Liver (tissue), 9 donors: ENCODE data around the gene NDUFA8. TPM values are rescaled to one million over a fixed set of nuclear protein-coding genes. Genes with fewer than 3 reads are reported as not detected.

ENCODE experiments used
- DNase-seq: peaks from one replicate; pipeline ENCODE4 v3.0.0-alpha.2; 2017; ENCODE audit warnings: low spot score
- H3K27ac ChIP-seq, 2 donors: one replicate each; pipeline ENCODE4 v1.7.0; 2013; ENCODE audit warnings: inconsistent platforms in 2 of 2, low read length in 2 of 2, control low read depth in 1 of 2, low read depth in 1 of 2, mild to moderate bottlenecking in 1 of 2
- H3K27me3 ChIP-seq, 4 donors: one replicate each; pipeline versions ENCODE4 v1.6.1 to v1.7.0; 2013; ENCODE audit warnings: low read length in 3 of 4, inconsistent platforms in 1 of 4, mild to moderate bottlenecking in 1 of 4, moderate library complexity in 1 of 4; ENCODE audit not compliant: control insufficient read depth in 4 of 4, insufficient read depth in 4 of 4
- H3K36me3 ChIP-seq, 4 donors: one replicate each; pipeline versions ENCODE4 v1.6.1 to v1.7.0; 2013; ENCODE audit warnings: low read length in 3 of 4, mild to moderate bottlenecking in 3 of 4, low read depth in 1 of 4, moderate library complexity in 1 of 4; ENCODE audit not compliant: control insufficient read depth in 4 of 4, insufficient read depth in 3 of 4
- H3K4me1 ChIP-seq, 4 donors: one replicate each; pipeline versions ENCODE4 v1.6.1 to v1.7.0; 2013; ENCODE audit warnings: low read length in 3 of 4, mild to moderate bottlenecking in 3 of 4, moderate library complexity in 1 of 4; ENCODE audit not compliant: control insufficient read depth in 4 of 4, insufficient read depth in 4 of 4
- H3K4me3 ChIP-seq, 3 donors: one replicate each; pipeline versions ENCODE4 v1.6.1 to v1.7.0; 2013; ENCODE audit warnings: low read length in 3 of 3, control low read depth in 1 of 3, low read depth in 1 of 3, mild to moderate bottlenecking in 1 of 3
- H3K9ac ChIP-seq, 2 donors: one replicate each; pipeline ENCODE4 v1.7.0; 2013; ENCODE audit warnings: low read length in 2 of 2, mild to moderate bottlenecking in 2 of 2, moderate library complexity in 2 of 2, control low read depth in 1 of 2, low read depth in 1 of 2
- H3K9me3 ChIP-seq, 4 donors: one replicate each; pipeline versions ENCODE4 v1.6.1 to v1.7.0; 2013; ENCODE audit warnings: low read length in 3 of 4; ENCODE audit not compliant: control insufficient read depth in 4 of 4
- ATF3 ChIP-seq: IDR thresholded peaks from 2 replicates; pipeline ENCODE4 v1.6.1; 2016; ENCODE audit warnings: antibody characterized with exemption
- CTCF ChIP-seq: fragments of 150-350 bp; IDR thresholded peaks from 2 replicates; pipeline ENCODE4 v1.5.1; 2017; ENCODE audit warnings: improper control_type of control experiment, low read depth, low read length; ENCODE audit not compliant: missing input control
- EGR1 ChIP-seq, 2 donors: IDR thresholded peaks; 2 replicates each; pipeline ENCODE4 v1.6.1; 2016 to 2018; ENCODE audit warnings: antibody characterized with exemption in 2 of 2, low read depth in 2 of 2
- FOXA1 ChIP-seq: IDR thresholded peaks from 2 replicates; pipeline ENCODE4 v1.6.1; 2016; ENCODE audit warnings: antibody characterized with exemption
- FOXA2 ChIP-seq: IDR thresholded peaks from 2 replicates; pipeline ENCODE4 v1.6.1; 2016; ENCODE audit warnings: antibody characterized with exemption
- GABPA ChIP-seq, 2 donors: IDR thresholded peaks in 1 of 2; conservative IDR thresholded peaks in 1 of 2; 2 replicates each; pipeline ENCODE4 v1.6.1; 2016; ENCODE audit warnings: antibody characterized with exemption in 2 of 2, mild to moderate bottlenecking in 1 of 2, moderate library complexity in 1 of 2
- HNF4A ChIP-seq, 2 donors: conservative IDR thresholded peaks; 2 replicates each; pipeline ENCODE4 v1.6.1; 2016; ENCODE audit warnings: antibody characterized with exemption in 2 of 2, mild to moderate bottlenecking in 2 of 2
- HNF4G ChIP-seq: IDR thresholded peaks from 2 replicates; pipeline ENCODE4 v1.6.1; 2016; ENCODE audit warnings: antibody characterized with exemption
- JUND ChIP-seq, 2 donors: IDR thresholded peaks; 2 replicates each; pipeline ENCODE4 v1.6.1; 2016; ENCODE audit warnings: antibody characterized with exemption in 2 of 2
- MAX ChIP-seq: IDR thresholded peaks from 2 replicates; pipeline ENCODE4 v1.6.1; 2016; ENCODE audit warnings: antibody characterized with exemption
- NR2F2 ChIP-seq: IDR thresholded peaks from 2 replicates; pipeline ENCODE4 v1.6.1; 2016; ENCODE audit warnings: antibody characterized with exemption
- RAD21 ChIP-seq, 2 donors: IDR thresholded peaks; 2 replicates each; pipeline ENCODE4 v1.6.1; 2016; ENCODE audit warnings: antibody characterized with exemption in 2 of 2, mild to moderate bottlenecking in 2 of 2
- RXRA ChIP-seq, 2 donors: IDR thresholded peaks; 2 replicates each; pipeline ENCODE4 v1.6.1; 2017 to 2018; ENCODE audit warnings: antibody characterized with exemption in 2 of 2, mild to moderate bottlenecking in 1 of 2
- SP1 ChIP-seq: IDR thresholded peaks from 2 replicates; pipeline ENCODE4 v1.6.1; 2018; ENCODE audit warnings: antibody characterized with exemption, mild to moderate bottlenecking
- TAF1 ChIP-seq: conservative IDR thresholded peaks from 2 replicates; pipeline ENCODE4 v1.6.1; 2016; ENCODE audit warnings: antibody characterized with exemption, mild to moderate bottlenecking
- YY1 ChIP-seq: IDR thresholded peaks from 2 replicates; pipeline ENCODE4 v1.6.1; 2016; ENCODE audit warnings: antibody characterized with exemption, mild to moderate bottlenecking
- ZBTB33 ChIP-seq: IDR thresholded peaks from 2 replicates; pipeline ENCODE4 v1.6.1; 2016; ENCODE audit warnings: antibody characterized with exemption
- WGBS: extraction: QIAGEN DNeasy Blood & Tissue Kit; methylation state at CpG from one replicate; pipeline ENCODE4 v1.1.7; 2013; 5-methylcytosine and 5-hydroxymethylcytosine counted together
- polyA plus RNA-seq, 2 donors: library from polyadenylated mRNA; stranded (reverse) in 1 of 2; unstranded in 1 of 2; fragments of 200-250 nt in 1 of 2; fragments of >200 nt in 1 of 2; fragmentation: Nextera tagmentation in 1 of 2; extraction: Ambion mirVana in 1 of 2; gene quantifications; one replicate each; pipeline versions ENCODE4 v1.2.1 to v1.2.3, GENCODE V29; 2013 to 2015
- total RNA-seq, 2 donors: library from RNA; depleted of rRNA; stranded (reverse); fragments of >200 nt; gene quantifications; one replicate each; pipeline ENCODE4 v1.2.3, GENCODE V29; 2014
- TF ChIP-seq, protein P1 (sequence below): IDR thresholded peaks from 2 replicates; pipeline ENCODE4 v1.6.1; 2016; ENCODE audit warnings: antibody characterized with exemption, mild to moderate bottlenecking
- donor health status: healthy.
- donor health status: healthy.
- donor health status: healthy.
- donor health status: healthy.
- donor health status: healthy.

The NDUFA8 gene
- total and polyA plus RNA-seq, 4 donors, result 24.9 to 51.9 (median 38.8) TPM

GRCh38 chr9:122121931-122122330 is 37.6 kb downstream of the NDUFA8 start:
- no peak overlapping the region for H3K4me3 ChIP-seq
- TF ChIP-seq HNF4G (no peak), RXRA (IDR thresholded peaks at IDR 0.05) (no peak), ZBTB33 (no peak), ATF3 (no peak), JUND (IDR thresholded peaks at IDR 0.05) (no peak), EGR1 (IDR thresholded peaks at IDR 0.05; ENCODE audit: low read depth in 2 of 2) (no peak), MAX (no peak), NR2F2 (no peak), FOXA1 (no peak), TAF1 (no peak), CTCF (no peak)
- H3K4me1 ChIP-seq, result peaks cover 0 to 12% (median 3%) of the 10 kb centered on the region in 4 donors
- 87% methylated on average over 6 of the region's 6 CpGs for WGBS
- H3K27ac ChIP-seq, result no peak overlapping the region
- H3K9me3 ChIP-seq, result no peaks in the 10 kb centered on the region
- no peak overlapping the region for H3K9ac ChIP-seq
- DNase-seq, result no peak
- peaks cover 0 to 6% (median under 1%) of the 10 kb centered on the region in 4 donors for H3K27me3 ChIP-seq
- no peaks in the 10 kb centered on the region for H3K36me3 ChIP-seq

DNA sequence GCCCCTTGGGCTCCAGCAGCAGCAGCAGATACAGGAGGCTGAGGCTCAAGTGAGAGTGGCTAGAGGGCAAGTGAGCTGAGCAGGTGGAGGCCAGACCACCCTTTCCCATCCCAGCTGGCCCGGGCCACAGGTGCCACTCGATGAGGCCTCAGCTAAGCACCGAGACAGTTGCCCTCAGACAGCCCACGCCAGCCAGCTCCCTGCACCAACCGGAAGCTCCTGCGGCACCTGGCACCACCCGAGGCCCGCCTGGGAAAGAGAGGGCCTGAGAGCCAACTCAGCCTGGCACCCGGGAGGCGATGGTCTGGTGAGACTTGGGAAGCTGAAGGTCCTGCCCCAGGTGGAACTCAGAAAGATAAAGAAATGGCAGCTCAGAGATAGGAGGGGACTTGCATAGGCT is 38.2 kb downstream of the NDUFA8 start:
- Histone ChIP-seq H3K27me3 (peaks cover 0 to 6% (median under 1%) of the 10 kb centered on the region in 4 donors), H3K36me3 (no peaks in the 10 kb centered on the region), H3K4me1 (peaks cover 0 to 10% (median 2%) of the 10 kb centered on the region in 4 donors), H3K9ac (no peak overlapping the region), H3K4me3 (no peak overlapping the region), H3K27ac (no peak overlapping the region), H3K9me3 (no peaks in the 10 kb centered on the region)
- no peak for TF ChIP-seq FOXA2
- no peak for TF ChIP-seq RXRA (IDR thresholded peaks at IDR 0.05)
- TF ChIP-seq SP1, result no peak
- TF ChIP-seq TAF1, result no peak
- no peak for TF ChIP-seq GABPA (IDR thresholded peaks at IDR 0.05 in 1 of 2, conservative IDR thresholded peaks at IDR 0.05 in 1 of 2)
- TF ChIP-seq HNF4A (conservative IDR thresholded peaks at IDR 0.05), result no peak
- no peak for TF ChIP-seq YY1
- TF ChIP-seq RAD21 (IDR thresholded peaks at IDR 0.05), result no peak
- no peak for TF ChIP-seq HNF4G
- TF ChIP-seq ATF3, result no peak
- TF ChIP-seq MAX, result no peak
- no peak for TF ChIP-seq ZBTB33
- no peak for TF ChIP-seq NR2F2
- TF ChIP-seq CTCF, result no peak
- TF ChIP-seq EGR1 (IDR thresholded peaks at IDR 0.05; ENCODE audit: low read depth in 2 of 2), result no peak
- TF ChIP-seq, protein P1, sequence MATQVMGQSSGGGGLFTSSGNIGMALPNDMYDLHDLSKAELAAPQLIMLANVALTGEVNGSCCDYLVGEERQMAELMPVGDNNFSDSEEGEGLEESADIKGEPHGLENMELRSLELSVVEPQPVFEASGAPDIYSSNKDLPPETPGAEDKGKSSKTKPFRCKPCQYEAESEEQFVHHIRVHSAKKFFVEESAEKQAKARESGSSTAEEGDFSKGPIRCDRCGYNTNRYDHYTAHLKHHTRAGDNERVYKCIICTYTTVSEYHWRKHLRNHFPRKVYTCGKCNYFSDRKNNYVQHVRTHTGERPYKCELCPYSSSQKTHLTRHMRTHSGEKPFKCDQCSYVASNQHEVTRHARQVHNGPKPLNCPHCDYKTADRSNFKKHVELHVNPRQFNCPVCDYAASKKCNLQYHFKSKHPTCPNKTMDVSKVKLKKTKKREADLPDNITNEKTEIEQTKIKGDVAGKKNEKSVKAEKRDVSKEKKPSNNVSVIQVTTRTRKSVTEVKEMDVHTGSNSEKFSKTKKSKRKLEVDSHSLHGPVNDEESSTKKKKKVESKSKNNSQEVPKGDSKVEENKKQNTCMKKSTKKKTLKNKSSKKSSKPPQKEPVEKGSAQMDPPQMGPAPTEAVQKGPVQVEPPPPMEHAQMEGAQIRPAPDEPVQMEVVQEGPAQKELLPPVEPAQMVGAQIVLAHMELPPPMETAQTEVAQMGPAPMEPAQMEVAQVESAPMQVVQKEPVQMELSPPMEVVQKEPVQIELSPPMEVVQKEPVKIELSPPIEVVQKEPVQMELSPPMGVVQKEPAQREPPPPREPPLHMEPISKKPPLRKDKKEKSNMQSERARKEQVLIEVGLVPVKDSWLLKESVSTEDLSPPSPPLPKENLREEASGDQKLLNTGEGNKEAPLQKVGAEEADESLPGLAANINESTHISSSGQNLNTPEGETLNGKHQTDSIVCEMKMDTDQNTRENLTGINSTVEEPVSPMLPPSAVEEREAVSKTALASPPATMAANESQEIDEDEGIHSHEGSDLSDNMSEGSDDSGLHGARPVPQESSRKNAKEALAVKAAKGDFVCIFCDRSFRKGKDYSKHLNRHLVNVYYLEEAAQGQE, result no peak
- 91% methylated on average over 10 of the region's 10 CpGs for WGBS
- no peak for DNase-seq
